Stimulated activated CD4-positive, alpha-beta T cell treated with anti-CD3 and anti-CD28 coated beads, Interleukin-12 subunit alpha, Interleukin-12 subunit beta, amount 100 ng/mL, for 48 hours (primary cell): ENCODE data around the gene ARHGEF18.
"Not testable (repeated sequence)": the region's sequence is repeated elsewhere in the genome, so short reads cannot be mapped to it uniquely, and the experiment has no call there.

Experiments used
- DNase-seq, 3 donors: peaks; one replicate each; pipeline ENCODE4 v3.0.0-alpha.2; 2020; ENCODE audit warnings: low read depth in 2 of 3, low spot score in 1 of 3

The ARHGEF18 gene

DNA sequence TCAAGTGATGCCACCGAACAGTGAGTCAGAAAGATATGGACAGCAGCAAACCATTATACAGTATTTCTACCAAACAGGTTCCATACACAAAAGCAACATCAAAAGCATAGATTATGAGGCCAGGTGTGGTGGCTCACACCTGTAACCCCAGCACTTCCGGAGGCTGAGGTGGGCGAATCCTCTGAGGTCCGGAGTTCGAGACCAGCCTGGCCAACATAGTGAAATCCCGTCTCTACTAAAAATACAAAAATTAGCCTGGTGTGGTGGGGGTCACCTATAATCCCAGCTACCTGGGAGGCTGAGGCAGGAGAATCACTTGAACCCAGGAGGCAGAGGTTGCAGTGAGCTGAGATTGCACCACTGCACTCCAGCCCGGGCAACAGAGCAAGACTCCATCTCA lies 1.7 kb upstream of the ARHGEF18 start:
- DNase-seq: not testable (repeated sequence)

DNA sequence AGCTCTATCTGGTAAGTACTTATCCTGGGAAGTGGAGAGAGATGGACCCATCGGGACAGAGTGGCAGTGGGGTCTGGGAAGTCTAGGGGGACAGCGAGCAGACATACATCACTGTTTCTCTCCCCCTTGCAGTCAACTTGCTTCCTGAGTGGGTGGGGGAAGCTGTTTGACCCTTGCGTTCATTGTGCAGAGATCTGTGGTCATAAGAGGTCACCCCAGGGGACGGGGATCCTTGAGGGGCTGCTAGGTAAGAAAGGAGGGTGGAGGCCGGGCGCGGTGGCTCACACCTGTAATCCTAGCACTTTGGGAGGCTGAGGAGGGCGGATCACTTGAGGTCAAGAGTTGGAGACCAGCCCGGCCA lies 474 bp downstream of the ARHGEF18 start:
- no peak for DNase-seq

DNA sequence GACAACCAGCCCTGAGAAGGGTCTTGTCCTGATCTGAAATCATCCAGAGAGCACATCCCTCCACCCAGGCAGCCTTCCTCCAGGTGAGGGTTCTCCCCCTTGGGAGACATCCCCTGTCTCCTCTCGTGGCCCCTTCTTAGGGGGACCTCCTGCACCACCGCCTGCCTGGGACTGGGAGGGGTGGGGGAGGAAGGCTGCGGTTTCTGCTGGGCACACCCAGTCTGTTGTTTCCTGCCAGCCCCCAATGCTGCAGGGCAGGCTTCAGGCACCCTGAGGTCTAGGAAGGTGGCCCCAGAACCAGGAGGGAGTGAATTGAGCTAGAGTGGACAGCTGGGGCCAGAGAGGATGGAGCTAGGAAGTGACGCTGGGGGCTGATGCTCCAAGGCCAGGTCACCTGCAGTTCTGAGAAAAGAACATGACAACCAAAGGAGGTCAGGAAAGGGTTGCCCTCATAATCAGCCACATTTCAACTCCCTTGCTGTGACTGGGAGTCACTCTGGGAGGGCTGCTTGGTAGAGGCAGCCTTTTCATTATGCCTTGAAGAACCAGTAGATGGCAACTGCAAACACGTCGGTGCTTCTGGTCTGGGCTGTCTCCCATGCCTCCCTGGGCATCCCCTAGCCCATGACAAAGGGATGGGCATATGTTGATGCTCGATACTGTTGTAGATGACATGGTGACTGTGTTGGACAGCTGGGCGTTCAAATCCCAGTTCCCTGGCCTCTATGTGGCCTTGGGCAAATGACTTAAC lies 1.4 kb downstream of the ARHGEF18 start:
- DNase-seq: no peak

DNA sequence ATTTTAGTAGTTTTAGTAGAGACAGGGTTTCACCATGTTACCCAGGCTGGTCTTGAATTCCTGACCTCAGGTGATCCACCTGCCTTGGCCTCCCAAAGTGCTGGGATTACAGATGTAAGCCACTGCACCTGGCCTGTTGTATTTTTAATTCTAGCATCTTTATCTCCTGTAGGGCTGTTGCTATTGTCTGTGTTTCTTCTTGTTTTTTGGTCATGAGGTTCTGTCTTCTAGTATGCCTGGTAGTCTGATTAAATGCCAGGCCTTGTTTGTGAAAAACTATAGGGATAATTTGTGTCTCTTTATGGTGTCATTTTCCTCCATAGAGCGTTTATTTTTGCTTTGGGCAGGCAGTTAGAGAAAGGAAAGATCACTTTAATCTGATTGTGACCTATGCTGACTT lies 3.1 kb downstream of the ARHGEF18 start:
- no peak for DNase-seq

DNA sequence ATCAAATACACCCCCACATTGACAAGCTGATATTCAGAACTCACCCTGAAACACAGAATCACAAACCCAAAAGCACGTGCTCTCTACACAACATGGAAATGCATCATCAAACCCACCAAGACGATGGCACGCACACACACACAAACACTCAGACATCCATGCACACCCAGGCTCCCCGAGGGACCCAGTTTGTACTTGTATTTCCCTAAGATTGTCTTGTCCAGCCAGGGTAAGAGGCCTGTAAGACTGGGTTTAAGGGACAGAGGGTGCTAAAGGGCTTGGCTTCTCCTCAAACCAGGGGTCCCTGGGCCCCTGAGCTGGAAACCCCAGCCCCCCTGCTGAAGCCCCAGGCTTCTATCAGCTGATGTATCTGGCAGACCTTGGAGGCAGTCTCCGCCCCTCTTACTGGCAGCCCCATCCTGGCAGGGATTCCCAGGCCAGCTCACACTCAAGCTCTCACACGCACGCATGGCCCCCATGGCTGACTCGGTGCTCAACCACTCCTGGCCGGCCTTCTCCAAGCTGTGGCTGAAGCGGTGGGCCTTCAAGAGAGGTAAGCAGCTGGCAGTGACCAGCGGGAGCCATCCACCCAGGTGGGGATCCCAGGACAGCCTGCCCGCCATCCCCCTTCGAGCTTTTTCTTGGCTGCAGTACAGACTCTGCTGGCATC lies 6.5 kb downstream of the ARHGEF18 start:
- DNase-seq: no peak

DNA sequence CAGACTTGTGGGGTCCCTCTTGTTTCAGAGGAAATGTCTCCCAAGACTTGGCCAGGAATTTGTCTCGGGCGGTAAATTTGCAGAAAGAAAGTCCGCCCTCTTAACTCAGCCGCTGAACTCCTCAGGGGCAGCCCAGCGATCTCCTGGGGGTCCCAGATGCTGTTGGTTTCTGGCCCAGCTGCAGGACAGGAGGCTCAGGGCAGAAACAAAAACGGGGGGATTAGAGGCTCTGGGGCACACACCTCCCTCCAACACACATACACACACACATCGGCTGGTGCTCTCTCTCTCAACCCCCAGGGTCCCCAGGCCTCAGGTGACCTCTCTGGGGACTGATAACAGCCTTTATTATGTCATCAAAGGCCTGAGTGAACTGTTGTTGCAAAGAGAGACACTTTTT lies 7.1 kb downstream of the ARHGEF18 start:
- DNase-seq: no peak

DNA sequence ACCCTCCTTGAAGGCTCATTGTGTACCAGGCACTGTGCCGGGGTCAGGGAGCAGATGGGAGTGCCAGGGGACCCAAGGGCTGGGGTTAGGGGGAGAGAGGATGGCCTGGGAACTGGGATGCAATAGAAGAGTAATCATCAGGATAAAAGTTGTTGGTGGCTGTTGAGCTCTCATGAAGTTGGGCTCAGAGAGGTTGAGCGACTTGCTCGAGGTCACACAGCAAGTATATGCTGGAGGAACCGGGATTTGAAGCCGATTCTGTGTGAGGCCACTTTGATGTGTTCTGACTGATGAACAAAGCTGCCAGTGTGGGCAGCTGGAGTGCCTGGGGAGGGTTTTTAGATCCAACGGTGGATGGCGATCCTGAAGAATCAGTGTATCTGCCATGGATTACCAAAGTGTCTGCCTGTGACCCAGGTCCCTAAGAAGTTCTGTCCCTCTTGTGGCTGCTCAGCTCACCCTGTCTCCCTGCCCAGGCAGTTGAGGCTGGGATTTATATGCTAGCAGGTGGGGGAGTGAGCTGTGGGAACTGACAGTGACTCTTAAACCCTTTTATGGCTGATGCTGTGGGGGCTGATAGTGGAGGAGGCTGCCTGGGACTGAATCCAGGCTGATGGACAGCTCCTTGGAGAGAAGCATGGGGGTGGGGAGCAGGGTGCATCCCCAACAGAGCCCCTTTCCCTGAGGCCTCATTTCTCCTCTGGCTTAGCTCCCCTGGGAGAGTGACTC lies 8.3 kb downstream of the ARHGEF18 start:
- DNase-seq: no peak

DNA sequence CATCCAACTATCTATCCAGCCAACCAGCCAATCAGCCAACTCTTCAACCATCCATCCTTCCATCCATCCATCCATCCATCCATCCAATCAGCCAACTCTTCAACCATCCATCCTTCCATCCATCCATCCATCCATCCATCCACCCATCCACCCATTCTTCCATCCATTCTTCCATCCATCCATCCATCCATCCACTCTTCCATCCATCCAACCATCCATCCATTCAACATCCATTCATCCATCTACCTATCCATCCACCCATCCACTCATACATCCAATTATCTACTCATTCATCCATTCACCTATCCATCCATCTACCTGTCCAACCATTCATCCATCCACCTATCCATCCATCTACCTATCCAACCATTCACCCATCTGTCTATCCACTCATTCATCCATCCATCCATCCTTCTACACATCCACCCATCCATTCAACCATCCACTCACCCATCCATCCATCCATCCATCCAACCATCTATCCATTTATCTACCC lies 9.4 kb downstream of the ARHGEF18 start:
- DNase-seq: no peak

DNA sequence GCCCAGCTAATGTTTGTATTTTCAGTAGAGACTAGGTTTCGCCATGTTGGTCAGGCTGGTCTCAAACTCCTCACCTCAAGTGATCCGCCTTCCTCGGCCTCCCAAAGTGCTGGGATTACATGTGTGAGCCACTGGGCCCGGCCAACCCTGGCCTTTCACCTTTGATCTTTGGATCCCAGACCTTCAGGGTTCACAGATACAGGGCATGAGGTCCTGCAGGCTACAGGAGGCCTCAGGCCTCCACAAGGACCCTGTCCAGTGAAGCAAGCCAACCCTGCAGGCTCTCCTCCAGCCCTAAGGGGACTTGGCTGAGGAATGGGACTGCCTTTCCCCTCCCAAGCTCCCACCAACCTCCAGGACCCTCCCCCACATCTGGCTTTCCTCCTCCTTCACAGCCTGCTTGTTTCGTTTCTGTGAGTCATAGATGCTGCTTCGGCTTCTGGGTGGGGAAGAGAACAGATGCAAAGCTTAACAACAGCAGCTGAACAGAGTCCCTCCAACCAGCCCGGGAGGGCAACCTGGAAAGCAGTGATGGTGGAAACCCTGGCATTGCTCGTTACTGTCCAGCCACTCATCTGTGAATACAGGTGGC lies 11.8 kb downstream of the ARHGEF18 start:
- no peak for DNase-seq

DNA sequence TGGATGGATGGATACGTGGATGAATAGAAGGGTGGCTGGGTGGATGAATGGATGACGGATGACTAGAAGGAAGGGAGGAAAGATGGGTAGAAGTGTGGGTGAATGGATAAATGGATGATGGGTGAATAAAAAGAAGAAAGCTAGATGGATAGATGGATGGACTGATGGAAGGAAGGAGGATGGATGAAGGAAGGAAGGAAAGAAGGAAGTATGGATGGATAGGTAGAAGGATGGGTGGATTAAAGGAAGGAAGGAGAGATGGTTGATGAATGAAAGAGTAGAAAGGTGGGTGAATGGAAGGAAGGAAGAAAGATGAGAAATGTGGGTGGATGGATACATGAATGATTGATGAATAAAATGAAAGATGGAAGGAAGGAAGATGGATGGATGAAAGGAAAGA lies 14.5 kb downstream of the ARHGEF18 start:
- no peak for DNase-seq

DNA sequence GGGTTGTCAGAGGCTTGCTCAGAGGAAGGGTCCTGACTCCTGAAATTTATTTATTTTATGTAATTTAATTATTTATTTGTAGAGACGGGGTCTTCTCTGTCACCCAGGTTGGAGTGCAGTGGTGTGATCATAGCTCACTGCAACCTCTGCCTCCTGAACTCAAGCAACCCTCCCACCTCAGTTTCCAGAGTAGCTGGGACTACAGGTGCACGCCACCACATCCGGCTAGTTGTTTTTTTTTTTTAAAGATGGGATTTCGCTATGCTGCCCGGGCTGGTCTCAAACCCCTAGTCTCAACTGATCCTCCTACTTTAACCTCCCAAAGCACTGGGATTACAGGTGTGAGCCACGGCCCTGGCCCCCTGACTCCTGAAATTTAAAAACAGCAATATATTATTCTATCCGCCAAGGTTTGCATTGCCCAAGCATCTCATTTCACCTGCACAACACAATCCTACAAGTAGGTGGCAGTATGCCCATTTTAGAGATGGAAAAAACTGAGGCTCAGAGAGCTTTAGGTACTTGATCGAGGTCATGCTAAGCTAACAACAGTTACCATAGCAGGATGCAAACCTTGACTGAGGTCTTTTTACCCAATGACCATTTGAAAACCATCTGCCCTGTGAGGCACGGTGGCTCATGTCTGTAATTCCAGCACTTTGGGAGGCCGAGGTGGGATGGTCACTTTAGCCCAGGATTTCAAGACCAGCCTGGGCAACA lies 18.1 kb downstream of the ARHGEF18 start:
- DNase-seq: peak in 1 of 3 donors; percentile 56

DNA sequence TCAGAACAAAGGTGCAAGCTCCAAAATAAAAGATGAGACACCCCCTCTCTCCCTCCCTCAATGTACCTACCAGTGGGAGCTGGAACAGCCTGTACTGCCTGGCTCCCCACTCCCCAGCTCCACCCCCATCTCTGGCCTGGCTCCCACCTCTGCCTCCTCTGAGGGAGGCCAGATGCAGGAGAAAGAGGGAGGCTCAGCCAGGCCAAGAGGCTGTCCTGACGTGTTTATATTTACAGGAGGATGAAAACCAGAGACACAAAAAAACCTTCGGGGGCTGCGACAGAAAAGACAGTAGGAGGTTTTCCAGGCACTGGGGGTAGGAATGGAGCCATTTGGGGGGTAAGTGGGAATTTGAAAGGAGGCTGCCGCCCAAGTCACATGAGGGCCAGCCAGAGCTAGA lies 19.7 kb downstream of the ARHGEF18 start:
- DNase-seq: no peak

DNA sequence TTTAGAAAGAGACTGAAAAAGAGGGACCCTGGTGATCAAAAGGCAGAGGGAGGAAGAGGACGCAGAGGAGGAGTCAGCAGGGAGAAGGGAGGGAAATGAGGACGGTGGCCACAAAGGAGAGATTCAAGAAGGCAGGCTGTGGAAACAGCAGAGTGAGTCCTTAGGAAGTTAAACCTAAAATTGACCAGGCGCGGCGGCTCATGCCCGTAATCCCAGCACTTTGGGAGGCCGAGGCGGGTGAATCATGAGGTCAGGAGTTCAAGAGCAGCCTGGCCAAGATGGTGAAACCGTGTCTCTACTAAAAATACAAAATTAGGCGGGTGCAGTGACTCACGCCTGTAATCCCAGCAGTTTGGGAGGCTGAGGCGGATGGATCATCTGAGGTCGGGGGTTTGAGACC lies 20.1 kb downstream of the ARHGEF18 start:
- DNase-seq: not testable (repeated sequence)

DNA sequence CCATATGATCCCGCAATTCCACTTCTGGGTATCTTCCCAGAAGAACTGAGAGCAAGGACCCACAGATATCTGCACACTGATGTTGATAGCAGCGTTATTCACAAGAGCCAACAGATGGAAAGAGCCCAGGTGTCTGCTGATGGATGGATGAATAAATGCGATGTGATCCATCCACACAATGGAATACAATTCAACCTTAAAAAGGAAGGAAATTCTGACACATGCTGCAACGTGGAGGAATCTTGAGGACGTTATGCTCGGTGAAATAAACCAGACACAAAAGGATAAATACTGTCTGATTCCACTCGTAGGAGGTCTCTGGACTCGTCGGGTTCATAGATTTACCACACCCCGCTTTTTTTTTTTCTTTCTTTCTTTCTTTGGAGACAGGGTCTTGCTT lies 21.8 kb downstream of the ARHGEF18 start:
- no peak for DNase-seq

DNA sequence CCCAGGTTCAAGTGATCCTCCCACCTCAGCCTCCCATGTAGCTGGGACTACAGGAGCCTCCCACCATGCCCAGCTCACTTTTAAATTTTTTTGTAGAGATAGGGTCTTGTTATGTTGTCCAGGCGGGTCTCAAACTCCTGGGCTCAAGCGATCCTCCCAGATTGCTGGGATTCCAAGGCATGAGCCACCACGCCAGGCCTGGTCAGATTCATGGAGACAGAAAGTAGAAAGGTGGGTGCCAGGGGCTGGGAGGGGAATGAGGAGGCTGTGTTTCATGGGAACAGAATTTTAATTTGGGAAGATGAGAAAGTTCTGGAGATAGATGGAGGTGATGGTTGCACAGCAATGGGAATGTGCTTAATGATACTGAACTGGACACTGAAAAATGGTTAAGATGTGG lies 22.3 kb downstream of the ARHGEF18 start:
- DNase-seq: no peak

DNA sequence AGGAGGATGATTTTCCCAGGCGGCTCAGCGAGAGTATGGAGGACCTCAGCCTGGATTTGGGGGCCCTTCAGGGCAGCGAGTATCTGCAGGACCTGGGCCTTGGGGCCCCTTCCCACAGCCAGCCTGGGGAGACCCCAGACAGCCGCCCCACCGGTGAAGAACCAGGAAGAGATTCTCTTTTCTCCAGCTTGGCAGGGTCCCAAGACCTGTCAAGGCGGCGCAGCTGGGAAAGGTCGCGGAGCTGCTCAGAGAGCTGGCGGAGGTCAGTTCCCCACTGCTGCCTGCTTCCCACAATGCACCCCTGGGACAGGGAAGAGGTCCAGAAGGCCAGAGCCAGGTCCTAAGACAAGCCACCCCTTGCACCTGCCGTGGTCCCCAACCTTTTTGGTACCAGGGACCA lies 24.1 kb downstream of the ARHGEF18 start:
- DNase-seq: no peak

DNA sequence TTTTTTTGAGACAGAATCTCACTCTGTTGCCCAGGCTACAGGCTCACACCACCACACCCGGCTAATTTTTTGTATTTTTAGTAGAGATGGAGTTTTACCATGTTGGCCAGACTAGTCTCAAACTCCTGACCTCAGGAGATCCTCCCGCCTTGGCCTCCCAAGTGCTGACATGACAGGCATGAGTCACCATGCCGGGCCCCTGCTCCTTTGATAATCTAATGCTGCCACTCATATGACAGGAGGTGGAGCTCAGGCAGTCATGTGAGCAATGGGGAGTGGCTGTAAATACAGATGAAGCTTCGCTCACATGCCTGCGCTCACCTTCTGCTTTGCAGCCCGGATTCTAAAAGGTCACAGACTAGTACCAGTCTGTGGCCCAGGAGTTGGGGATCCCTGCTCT lies 25.1 kb downstream of the ARHGEF18 start:
- DNase-seq: no peak

DNA sequence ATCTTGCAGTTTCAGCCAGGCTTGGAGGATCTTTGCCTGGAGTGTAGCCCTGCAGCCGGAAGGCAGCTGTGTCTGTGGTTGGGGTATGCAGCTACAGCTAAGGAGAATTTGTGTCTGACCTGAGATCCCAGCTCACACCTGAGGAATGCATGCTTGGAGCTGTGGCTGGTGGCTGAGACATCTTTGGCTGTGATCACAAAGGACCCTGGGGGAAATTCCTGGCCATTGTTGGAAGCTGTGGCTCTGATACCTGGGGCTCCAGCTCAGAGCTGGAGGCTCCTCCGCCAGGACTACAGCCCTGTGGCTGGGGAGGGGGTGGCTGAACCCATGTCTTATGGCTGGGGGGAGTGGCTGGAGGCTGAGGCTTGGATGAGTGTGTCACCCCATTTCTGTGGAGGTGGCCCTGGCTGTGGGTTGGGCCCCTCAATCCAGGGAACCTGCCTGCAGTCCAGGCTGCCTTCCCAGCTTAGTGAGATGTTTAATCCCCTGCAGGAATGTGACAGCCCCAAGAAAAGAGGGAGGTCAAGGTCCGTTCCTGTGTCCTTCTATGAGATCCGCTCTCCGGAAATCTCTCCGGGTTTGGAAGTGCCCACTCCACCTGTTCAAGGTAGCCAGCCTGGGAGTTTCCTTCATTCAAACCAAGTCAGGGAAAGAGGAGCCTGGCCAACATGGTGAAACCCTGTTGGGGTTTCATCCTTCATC lies 27.6 kb downstream of the ARHGEF18 start:
- DNase-seq: no peak

DNA sequence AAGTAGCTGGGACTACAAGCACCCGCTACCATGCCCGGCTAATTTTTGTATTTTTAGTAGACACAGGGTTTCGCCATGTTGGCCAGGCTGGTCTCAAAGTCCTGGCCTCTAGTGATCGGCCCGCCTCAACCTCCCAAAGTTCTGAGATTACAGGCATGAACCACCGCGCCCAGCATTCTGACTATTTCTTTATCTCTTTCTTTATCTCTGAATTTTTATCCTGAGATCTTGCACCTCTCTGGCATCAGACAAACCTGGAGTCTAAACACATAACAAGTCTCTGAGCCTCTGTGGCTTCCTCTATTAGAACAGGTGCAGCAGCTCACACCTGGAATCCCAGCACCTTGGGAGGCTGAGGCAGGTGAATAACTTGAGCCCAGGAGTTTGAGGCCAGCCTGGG lies 28.5 kb downstream of the ARHGEF18 start:
- no peak for DNase-seq

DNA sequence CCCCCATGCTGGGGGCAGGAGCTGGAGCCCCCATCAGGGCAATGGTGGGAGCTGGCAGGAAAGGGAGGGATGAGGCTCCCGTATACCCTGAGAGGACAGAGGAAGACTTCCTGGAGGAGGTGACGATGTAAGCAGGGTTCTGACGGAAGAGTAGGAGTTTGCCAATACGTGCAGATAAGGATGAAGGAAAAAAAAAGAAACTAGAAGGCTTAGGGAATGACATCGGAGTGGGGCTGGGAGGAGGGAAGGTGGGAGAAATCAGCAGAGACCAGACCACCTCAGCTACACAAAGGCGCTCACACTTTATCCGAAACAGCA lies 32.3 kb downstream of the ARHGEF18 start:
- no peak for DNase-seq

DNA sequence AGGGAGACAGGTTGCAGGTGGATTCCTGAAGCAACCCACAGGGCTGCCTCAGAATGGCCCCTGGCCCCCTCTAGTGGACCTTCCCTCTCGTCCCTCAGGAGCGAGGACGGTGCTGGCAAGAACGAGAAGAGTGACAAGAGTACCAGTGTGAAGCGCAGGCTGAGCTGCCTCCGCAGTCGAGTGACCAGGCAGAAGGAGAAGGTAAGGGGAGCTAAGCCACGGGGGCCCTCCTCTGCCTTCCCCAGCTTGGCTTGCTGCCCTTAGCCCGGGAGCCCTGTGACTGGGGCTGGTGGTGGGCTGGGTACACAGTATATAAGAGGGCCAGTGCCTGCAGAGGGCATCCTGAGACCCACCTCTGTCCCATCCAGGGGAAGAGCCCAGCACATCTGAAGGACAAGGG lies 34.0 kb downstream of the ARHGEF18 start:
- DNase-seq: no peak
